ENCODE results near the gene PRKAG2. TPM values are rescaled to one million over a fixed set of nuclear protein-coding genes. Genes with fewer than 3 reads are reported as not detected.

The PRKAG2 gene
- total and polyA plus RNA-seq, 4 donors = 3.6 to 25.1 (median 16.8) TPM

DNA sequence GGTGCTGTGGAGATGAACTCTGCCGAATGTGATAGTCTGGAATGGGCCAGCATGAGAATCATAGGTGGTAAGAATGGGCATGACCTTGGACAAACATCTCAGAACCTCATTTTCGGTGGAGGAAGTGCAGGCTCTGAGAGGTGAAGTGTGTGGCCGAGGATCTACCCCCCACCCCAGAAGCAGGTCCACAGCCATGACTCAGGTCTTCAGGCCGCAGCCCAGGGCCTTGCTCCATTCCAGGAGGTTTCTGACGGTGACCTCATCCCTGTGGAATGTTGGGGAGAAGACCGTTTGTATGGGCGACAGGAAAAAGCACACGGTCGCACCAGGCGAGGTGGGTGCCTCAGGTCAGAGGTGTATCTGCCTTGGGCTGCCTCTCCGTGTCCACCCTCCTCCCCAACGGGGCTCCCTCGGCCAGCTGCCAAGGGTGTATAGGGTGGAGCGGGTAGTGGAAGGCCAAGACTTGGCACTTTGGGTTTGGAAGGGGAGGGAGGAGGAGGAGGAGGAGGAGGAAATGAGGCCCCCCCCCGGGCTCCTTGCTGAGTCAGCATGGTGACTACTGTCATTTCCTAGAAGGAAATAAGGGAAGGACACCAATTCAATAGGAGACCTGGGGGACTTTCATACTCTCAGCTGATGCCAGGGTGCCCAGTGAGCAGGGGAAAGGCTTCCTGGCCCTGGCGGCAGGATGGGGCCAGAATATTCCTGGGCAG lies 189.2 kb downstream of the PRKAG2 start:
- Histone ChIP-seq H3K36me3 (ENCODE audit: control insufficient read depth in 4 of 4, insufficient read depth in 3 of 4, low read depth in 1 of 4, low read length in 3 of 4) (peaks cover 0 to 7% (median 3%) of the 10 kb centered on the region in 4 donors), H3K4me1 (ENCODE audit: control insufficient read depth in 4 of 4, insufficient read depth in 4 of 4, low read length in 3 of 4) (peaks cover 0 to 2% (median 0%) of the 10 kb centered on the region in 4 donors), H3K9me3 (ENCODE audit: control insufficient read depth in 4 of 4, low read length in 3 of 4) (no peaks in the 10 kb centered on the region), H3K27me3 (ENCODE audit: control insufficient read depth in 4 of 4, insufficient read depth in 4 of 4, low read length in 3 of 4) (no peaks in the 10 kb centered on the region), H3K9ac (ENCODE audit: low read depth in 1 of 2, low read length in 2 of 2) (no peak overlapping the region), H3K27ac (ENCODE audit: low read depth in 1 of 2, low read length in 2 of 2) (peak overlapping the region in 1 of 2 donors; percentile 17), H3K4me3 (ENCODE audit: low read depth in 1 of 3, low read length in 3 of 3) (no peak overlapping the region)
- TF ChIP-seq YY1 (IDR thresholded peaks at IDR 0.05) = no peak
- no peak for TF ChIP-seq HNF4G (IDR thresholded peaks at IDR 0.05)
- TF ChIP-seq JUND (IDR thresholded peaks at IDR 0.05) = peak; percentile 70 to 72
- no peak for TF ChIP-seq RAD21 (IDR thresholded peaks at IDR 0.05)
- TF ChIP-seq, protein P1, sequence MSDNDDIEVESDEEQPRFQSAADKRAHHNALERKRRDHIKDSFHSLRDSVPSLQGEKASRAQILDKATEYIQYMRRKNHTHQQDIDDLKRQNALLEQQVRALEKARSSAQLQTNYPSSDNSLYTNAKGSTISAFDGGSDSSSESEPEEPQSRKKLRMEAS (IDR thresholded peaks at IDR 0.05) = no peak
- TF ChIP-seq, protein P2, sequence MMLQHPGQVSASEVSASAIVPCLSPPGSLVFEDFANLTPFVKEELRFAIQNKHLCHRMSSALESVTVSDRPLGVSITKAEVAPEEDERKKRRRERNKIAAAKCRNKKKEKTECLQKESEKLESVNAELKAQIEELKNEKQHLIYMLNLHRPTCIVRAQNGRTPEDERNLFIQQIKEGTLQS (IDR thresholded peaks at IDR 0.05) = no peak
- TF ChIP-seq EGR1 (IDR thresholded peaks at IDR 0.05; ENCODE audit: low read depth in 2 of 2) = no peak
- no peak for TF ChIP-seq GABPA (IDR thresholded peaks at IDR 0.05 in 1 of 2, conservative IDR thresholded peaks at IDR 0.05 in 1 of 2)
- no peak for TF ChIP-seq FOXA1 (IDR thresholded peaks at IDR 0.05)
- WGBS = 74% methylated on average over 16 of the region's 16 CpGs
- no peak for DNase-seq (ENCODE audit: low spot score)

DNA sequence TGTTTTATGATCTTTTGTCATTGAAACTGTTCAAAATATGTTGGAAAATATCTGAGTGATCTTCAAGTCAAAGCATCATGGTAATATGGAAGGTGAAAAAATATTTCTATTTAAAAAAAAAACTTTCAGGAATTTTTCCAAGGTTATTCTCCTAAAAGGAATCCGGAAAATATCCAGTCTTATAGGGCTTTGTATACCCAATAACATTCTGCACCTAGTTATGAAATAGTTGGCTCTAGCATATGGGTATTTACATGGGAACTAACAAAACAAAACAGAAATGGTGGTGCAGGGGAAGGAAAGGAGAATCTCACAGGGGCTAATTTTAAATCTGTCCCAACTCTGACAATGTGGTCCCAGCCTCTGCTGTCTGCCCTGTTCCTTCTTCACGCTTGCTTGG lies 190.1 kb downstream of the PRKAG2 start:
- WGBS = 93% methylated on average over 2 of the region's 2 CpGs

More for the DNA sequence above, 190.1 kb downstream of the PRKAG2 start:
- Histone ChIP-seq H3K36me3 (ENCODE audit: control insufficient read depth in 4 of 4, insufficient read depth in 3 of 4, low read depth in 1 of 4, low read length in 3 of 4) (peaks cover 0 to 7% (median 3%) of the 10 kb centered on the region in 4 donors), H3K4me3 (ENCODE audit: low read depth in 1 of 3, low read length in 3 of 3) (no peak overlapping the region), H3K27ac (ENCODE audit: low read depth in 1 of 2, low read length in 2 of 2) (no peak overlapping the region), H3K27me3 (ENCODE audit: control insufficient read depth in 4 of 4, insufficient read depth in 4 of 4, low read length in 3 of 4) (no peaks in the 10 kb centered on the region), H3K9ac (ENCODE audit: low read depth in 1 of 2, low read length in 2 of 2) (no peak overlapping the region), H3K9me3 (ENCODE audit: control insufficient read depth in 4 of 4, low read length in 3 of 4) (no peaks in the 10 kb centered on the region), H3K4me1 (ENCODE audit: control insufficient read depth in 4 of 4, insufficient read depth in 4 of 4, low read length in 3 of 4) (peaks cover 0 to 2% (median 0%) of the 10 kb centered on the region in 4 donors)
- DNase-seq (ENCODE audit: low spot score) = no peak
- TF ChIP-seq, protein P1 (IDR thresholded peaks at IDR 0.05) = no peak
- TF ChIP-seq TAF1 (conservative IDR thresholded peaks at IDR 0.05) (no peak), NR2F2 (IDR thresholded peaks at IDR 0.05) (no peak), EGR1 (IDR thresholded peaks at IDR 0.05; ENCODE audit: low read depth in 2 of 2) (no peak), FOXA1 (IDR thresholded peaks at IDR 0.05) (no peak), YY1 (IDR thresholded peaks at IDR 0.05) (no peak), GABPA (IDR thresholded peaks at IDR 0.05 in 1 of 2, conservative IDR thresholded peaks at IDR 0.05 in 1 of 2) (no peak), RAD21 (IDR thresholded peaks at IDR 0.05) (no peak), HNF4G (IDR thresholded peaks at IDR 0.05) (no peak), FOXA2 (IDR thresholded peaks at IDR 0.05) (no peak), RXRA (IDR thresholded peaks at IDR 0.05) (no peak), JUND (IDR thresholded peaks at IDR 0.05) (no peak)
- TF ChIP-seq, protein P3, sequence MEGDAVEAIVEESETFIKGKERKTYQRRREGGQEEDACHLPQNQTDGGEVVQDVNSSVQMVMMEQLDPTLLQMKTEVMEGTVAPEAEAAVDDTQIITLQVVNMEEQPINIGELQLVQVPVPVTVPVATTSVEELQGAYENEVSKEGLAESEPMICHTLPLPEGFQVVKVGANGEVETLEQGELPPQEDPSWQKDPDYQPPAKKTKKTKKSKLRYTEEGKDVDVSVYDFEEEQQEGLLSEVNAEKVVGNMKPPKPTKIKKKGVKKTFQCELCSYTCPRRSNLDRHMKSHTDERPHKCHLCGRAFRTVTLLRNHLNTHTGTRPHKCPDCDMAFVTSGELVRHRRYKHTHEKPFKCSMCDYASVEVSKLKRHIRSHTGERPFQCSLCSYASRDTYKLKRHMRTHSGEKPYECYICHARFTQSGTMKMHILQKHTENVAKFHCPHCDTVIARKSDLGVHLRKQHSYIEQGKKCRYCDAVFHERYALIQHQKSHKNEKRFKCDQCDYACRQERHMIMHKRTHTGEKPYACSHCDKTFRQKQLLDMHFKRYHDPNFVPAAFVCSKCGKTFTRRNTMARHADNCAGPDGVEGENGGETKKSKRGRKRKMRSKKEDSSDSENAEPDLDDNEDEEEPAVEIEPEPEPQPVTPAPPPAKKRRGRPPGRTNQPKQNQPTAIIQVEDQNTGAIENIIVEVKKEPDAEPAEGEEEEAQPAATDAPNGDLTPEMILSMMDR (IDR thresholded peaks at IDR 0.05; ENCODE audit: low read depth, low read length, missing input control) = no peak
- TF ChIP-seq, protein P4, sequence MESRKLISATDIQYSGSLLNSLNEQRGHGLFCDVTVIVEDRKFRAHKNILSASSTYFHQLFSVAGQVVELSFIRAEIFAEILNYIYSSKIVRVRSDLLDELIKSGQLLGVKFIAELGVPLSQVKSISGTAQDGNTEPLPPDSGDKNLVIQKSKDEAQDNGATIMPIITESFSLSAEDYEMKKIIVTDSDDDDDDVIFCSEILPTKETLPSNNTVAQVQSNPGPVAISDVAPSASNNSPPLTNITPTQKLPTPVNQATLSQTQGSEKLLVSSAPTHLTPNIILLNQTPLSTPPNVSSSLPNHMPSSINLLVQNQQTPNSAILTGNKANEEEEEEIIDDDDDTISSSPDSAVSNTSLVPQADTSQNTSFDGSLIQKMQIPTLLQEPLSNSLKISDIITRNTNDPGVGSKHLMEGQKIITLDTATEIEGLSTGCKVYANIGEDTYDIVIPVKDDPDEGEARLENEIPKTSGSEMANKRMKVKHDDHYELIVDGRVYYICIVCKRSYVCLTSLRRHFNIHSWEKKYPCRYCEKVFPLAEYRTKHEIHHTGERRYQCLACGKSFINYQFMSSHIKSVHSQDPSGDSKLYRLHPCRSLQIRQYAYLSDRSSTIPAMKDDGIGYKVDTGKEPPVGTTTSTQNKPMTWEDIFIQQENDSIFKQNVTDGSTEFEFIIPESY (IDR thresholded peaks at IDR 0.05) = no peak
- TF ChIP-seq, protein P5, sequence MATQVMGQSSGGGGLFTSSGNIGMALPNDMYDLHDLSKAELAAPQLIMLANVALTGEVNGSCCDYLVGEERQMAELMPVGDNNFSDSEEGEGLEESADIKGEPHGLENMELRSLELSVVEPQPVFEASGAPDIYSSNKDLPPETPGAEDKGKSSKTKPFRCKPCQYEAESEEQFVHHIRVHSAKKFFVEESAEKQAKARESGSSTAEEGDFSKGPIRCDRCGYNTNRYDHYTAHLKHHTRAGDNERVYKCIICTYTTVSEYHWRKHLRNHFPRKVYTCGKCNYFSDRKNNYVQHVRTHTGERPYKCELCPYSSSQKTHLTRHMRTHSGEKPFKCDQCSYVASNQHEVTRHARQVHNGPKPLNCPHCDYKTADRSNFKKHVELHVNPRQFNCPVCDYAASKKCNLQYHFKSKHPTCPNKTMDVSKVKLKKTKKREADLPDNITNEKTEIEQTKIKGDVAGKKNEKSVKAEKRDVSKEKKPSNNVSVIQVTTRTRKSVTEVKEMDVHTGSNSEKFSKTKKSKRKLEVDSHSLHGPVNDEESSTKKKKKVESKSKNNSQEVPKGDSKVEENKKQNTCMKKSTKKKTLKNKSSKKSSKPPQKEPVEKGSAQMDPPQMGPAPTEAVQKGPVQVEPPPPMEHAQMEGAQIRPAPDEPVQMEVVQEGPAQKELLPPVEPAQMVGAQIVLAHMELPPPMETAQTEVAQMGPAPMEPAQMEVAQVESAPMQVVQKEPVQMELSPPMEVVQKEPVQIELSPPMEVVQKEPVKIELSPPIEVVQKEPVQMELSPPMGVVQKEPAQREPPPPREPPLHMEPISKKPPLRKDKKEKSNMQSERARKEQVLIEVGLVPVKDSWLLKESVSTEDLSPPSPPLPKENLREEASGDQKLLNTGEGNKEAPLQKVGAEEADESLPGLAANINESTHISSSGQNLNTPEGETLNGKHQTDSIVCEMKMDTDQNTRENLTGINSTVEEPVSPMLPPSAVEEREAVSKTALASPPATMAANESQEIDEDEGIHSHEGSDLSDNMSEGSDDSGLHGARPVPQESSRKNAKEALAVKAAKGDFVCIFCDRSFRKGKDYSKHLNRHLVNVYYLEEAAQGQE (IDR thresholded peaks at IDR 0.05) = no peak
- TF ChIP-seq, protein P2 (IDR thresholded peaks at IDR 0.05) = no peak
